HFFc6 (cell line): Measurements from ENCODE around the gene DENND5A. TPM values are rescaled to one million over a fixed set of nuclear protein-coding genes. Genes with fewer than 3 reads are reported as not detected.
"Not testable (repeated sequence)": the region's sequence is repeated elsewhere in the genome, so short reads cannot be mapped to it uniquely, and the experiment has no call there.

Experiments used
- DNase-seq: peaks from one replicate; pipeline ENCODE4 v3.0.0-alpha.2; 2018
- H3K27ac Mint-ChIP-seq: 2 replicates; pipeline ENCODE4 v1.8.0; 2020; ENCODE audit warnings: mild to moderate bottlenecking, mixed read lengths
- H3K27me3 Mint-ChIP-seq: 2 replicates; pipeline ENCODE4 v1.8.0; 2021; ENCODE audit warnings: mild to moderate bottlenecking, moderate library complexity, mixed read lengths; ENCODE audit not compliant: insufficient read depth
- H3K36me3 Mint-ChIP-seq: 2 replicates; pipeline ENCODE4 v1.8.0; 2021; ENCODE audit warnings: low read depth, mixed read lengths
- H3K4me1 Mint-ChIP-seq: 2 replicates; pipeline ENCODE4 v1.8.0; 2020; ENCODE audit warnings: low read depth, mixed read lengths
- H3K4me3 Mint-ChIP-seq: 2 replicates; pipeline ENCODE4 v1.8.0; 2020; ENCODE audit warnings: mild to moderate bottlenecking, moderate library complexity, mixed read lengths
- H3K9me3 Mint-ChIP-seq: 2 replicates; pipeline ENCODE4 v1.8.0; 2020; ENCODE audit warnings: mild to moderate bottlenecking, mixed read lengths
- CTCF ChIP-seq: fragments of 200-600 bp; sonication (generic); IDR thresholded peaks from 2 replicates; pipeline ENCODE4 v1.5.0; 2021; ENCODE audit warnings: antibody characterized with exemption, mild to moderate bottlenecking
- total RNA-seq, 6 experiments: library from RNA; stranded (reverse); fragmentation: NEBNext Ultra II Directional; extraction: Animal tissue kit (Norgen Biotek cat#: 25700); gene quantifications; 2 replicates in 1 of 6; 3 replicates in 5 of 6; pipeline ENCODE4 v1.2.3, GENCODE V29; 2021

The DENND5A gene
- total RNA-seq, 6 experiments from 2014 or later, result 82.0 to 106 (median 92.8) TPM

GRCh38 chr11:9203691-9204311, 61.3 kb downstream of the DENND5A start:
- no peak for DNase-seq
- Mint-ChIP-seq H3K36me3 (0 out of 2 replicates have a peak, but pooled peaks cover 23% of the 10 kb centered on the region), H3K4me3 (no peak overlapping the region), H3K27me3 (no peaks in the 10 kb centered on the region; the same call in 1 of the 2 replicates), H3K4me1 (peaks cover 62% of the 10 kb centered on the region), H3K27ac (peak overlapping the region; percentile 19; the same call in 1 of the 2 replicates), H3K9me3 (no peaks in the 10 kb centered on the region)
- no peak for TF ChIP-seq CTCF

GRCh38 chr11:9201372-9202162, 63.6 kb downstream of the DENND5A start:
- TF ChIP-seq CTCF, result no peak
- H3K36me3 Mint-ChIP-seq, result 0 out of 2 replicates have a peak, but pooled peaks cover 23% of the 10 kb centered on the region
- peak overlapping the region; percentile 40 for H3K27ac Mint-ChIP-seq
- no peak overlapping the region for H3K4me3 Mint-ChIP-seq
- no peak for DNase-seq
- no peaks in the 10 kb centered on the region for H3K9me3 Mint-ChIP-seq
- H3K4me1 Mint-ChIP-seq, result peaks cover 40% of the 10 kb centered on the region
- no peaks in the 10 kb centered on the region; the same call in 1 of the 2 replicates for H3K27me3 Mint-ChIP-seq

GRCh38 chr11:9200471-9200870, 64.7 kb downstream of the DENND5A start:
- Mint-ChIP-seq H3K27ac (no peak overlapping the region), H3K27me3 (no peaks in the 10 kb centered on the region; the same call in 1 of the 2 replicates), H3K36me3 (0 out of 2 replicates have a peak, but pooled peaks cover 23% of the 10 kb centered on the region), H3K4me1 (peaks cover 29% of the 10 kb centered on the region), H3K9me3 (no peaks in the 10 kb centered on the region), H3K4me3 (no peak overlapping the region)
- DNase-seq, result no peak
- TF ChIP-seq CTCF, result no peak

- Mint-ChIP-seq H3K27ac (no peak overlapping the region), H3K9me3 (peaks cover 4% of the 10 kb centered on the region), H3K36me3 (peaks cover 47% of the 10 kb centered on the region)
Measured at GRCh38 chr11:9193316-9193715, 71.8 kb downstream of the DENND5A start.

GRCh38 chr11:9192561-9192960, 72.6 kb downstream of the DENND5A start:
- DNase-seq, result no peak
- no peak for TF ChIP-seq CTCF
- no peaks in the 10 kb centered on the region; the same call in 1 of the 2 replicates for H3K27me3 Mint-ChIP-seq
- H3K27ac Mint-ChIP-seq, result no peak overlapping the region
- peaks cover 4% of the 10 kb centered on the region for H3K9me3 Mint-ChIP-seq
- H3K36me3 Mint-ChIP-seq, result peaks cover 54% of the 10 kb centered on the region
- no peak overlapping the region for H3K4me3 Mint-ChIP-seq
- no peaks in the 10 kb centered on the region for H3K4me1 Mint-ChIP-seq

More at GRCh38 chr11:9193316-9193715, 71.8 kb downstream of the DENND5A start:
- H3K4me3 Mint-ChIP-seq, result no peak overlapping the region
- H3K4me1 Mint-ChIP-seq, result no peaks in the 10 kb centered on the region
- DNase-seq, result no peak
- H3K27me3 Mint-ChIP-seq, result no peaks in the 10 kb centered on the region; the same call in 1 of the 2 replicates
- no peak for TF ChIP-seq CTCF

GRCh38 chr11:9190326-9191016, 74.7 kb downstream of the DENND5A start:
- not testable (repeated sequence) for H3K27ac Mint-ChIP-seq, H3K4me3 Mint-ChIP-seq, H3K4me1 Mint-ChIP-seq, H3K9me3 Mint-ChIP-seq, DNase-seq, H3K27me3 Mint-ChIP-seq
- peaks cover 59% of the 10 kb centered on the region for H3K36me3 Mint-ChIP-seq

GRCh38 chr11:9188860-9189259, 76.3 kb downstream of the DENND5A start:
- H3K27me3 Mint-ChIP-seq, H3K27ac Mint-ChIP-seq, H3K4me3 Mint-ChIP-seq, H3K9me3 Mint-ChIP-seq, DNase-seq, H3K4me1 Mint-ChIP-seq: not testable (repeated sequence)
- H3K36me3 Mint-ChIP-seq, result peaks cover 58% of the 10 kb centered on the region
